ENCODE data around the gene TP53INP2.

- TF ChIP-seq CTCF (conservative IDR thresholded peaks at IDR 0.05) (no peak), EZH2 (IDR thresholded peaks at IDR 0.05; ENCODE audit: low read depth) (no peak)
Measured at GRCh38 chr20:34724172-34724571, 20.0 kb downstream of the TP53INP2 start.

Measured in PC-9 (cell line).